ENCODE measurements around the gene OSTN. TPM values are rescaled to one million over a fixed set of nuclear protein-coding genes. Genes with fewer than 3 reads are reported as not detected.

Gene OSTN
- total RNA-seq, 3 donors from 2014 or later (not counting 1 experiment from before 2014, with no cell fraction given), result not detected

DNA sequence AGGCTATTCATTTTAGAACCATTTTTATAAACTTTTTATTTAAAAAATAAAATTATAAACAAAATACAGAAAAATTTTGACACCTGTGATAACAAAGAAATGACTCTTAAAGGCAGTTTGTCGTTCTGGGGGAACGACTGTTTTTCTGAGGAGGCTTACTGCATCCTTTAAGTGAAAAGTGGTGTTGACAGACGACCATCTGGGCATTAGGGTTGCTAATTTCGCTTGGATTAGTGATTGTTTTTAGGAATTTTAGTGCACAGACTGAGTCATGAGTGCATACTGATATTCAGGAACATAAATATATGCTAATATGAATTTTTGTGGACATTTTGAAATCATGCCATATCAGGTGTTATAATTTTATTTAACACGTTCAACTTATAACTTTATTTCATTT, 28.5 kb downstream of the OSTN start:
- no peak for ATAC-seq
- H3K36me3 ChIP-seq (ENCODE audit: control insufficient read depth, insufficient read depth, low read length), result no peaks in the 10 kb centered on the region
- peaks cover 0 to 2% of the 10 kb centered on the region in 2 donors for H3K9me3 Mint-ChIP-seq
- intact Hi-C loops (cut with micrococcal nuclease), result no loop called here
- WGBS (ENCODE audit: insufficient coverage), result 86% methylated on average over 4 of the region's 5 CpGs
- no peak overlapping the region for H3K27ac Mint-ChIP-seq
- no peak overlapping the region for H3K27ac ChIP-seq (ENCODE audit: low read length)
- H3K9me3 ChIP-seq (ENCODE audit: control insufficient read depth, insufficient read depth, low read length), result no peaks in the 10 kb centered on the region
- H3K4me3 ChIP-seq (ENCODE audit: low read length), result no peak overlapping the region
- H3K27me3 Mint-ChIP-seq (ENCODE audit: low read depth in 2 of 2), result no peaks in the 10 kb centered on the region
- no peaks in the 10 kb centered on the region for H3K4me1 Mint-ChIP-seq
- TF ChIP-seq, protein P1, sequence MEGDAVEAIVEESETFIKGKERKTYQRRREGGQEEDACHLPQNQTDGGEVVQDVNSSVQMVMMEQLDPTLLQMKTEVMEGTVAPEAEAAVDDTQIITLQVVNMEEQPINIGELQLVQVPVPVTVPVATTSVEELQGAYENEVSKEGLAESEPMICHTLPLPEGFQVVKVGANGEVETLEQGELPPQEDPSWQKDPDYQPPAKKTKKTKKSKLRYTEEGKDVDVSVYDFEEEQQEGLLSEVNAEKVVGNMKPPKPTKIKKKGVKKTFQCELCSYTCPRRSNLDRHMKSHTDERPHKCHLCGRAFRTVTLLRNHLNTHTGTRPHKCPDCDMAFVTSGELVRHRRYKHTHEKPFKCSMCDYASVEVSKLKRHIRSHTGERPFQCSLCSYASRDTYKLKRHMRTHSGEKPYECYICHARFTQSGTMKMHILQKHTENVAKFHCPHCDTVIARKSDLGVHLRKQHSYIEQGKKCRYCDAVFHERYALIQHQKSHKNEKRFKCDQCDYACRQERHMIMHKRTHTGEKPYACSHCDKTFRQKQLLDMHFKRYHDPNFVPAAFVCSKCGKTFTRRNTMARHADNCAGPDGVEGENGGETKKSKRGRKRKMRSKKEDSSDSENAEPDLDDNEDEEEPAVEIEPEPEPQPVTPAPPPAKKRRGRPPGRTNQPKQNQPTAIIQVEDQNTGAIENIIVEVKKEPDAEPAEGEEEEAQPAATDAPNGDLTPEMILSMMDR (IDR thresholded peaks at IDR 0.05), result no peak
- H3K4me1 ChIP-seq (ENCODE audit: control insufficient read depth, insufficient read depth, low read length), result no peaks in the 10 kb centered on the region
- no peak for DNase-seq
- no peaks in the 10 kb centered on the region for H3K36me3 Mint-ChIP-seq
- no peak overlapping the region for H3K4me3 Mint-ChIP-seq
- peaks cover 3% of the 10 kb centered on the region for H3K27me3 ChIP-seq (ENCODE audit: control insufficient read depth, insufficient read depth, low read length)

DNA sequence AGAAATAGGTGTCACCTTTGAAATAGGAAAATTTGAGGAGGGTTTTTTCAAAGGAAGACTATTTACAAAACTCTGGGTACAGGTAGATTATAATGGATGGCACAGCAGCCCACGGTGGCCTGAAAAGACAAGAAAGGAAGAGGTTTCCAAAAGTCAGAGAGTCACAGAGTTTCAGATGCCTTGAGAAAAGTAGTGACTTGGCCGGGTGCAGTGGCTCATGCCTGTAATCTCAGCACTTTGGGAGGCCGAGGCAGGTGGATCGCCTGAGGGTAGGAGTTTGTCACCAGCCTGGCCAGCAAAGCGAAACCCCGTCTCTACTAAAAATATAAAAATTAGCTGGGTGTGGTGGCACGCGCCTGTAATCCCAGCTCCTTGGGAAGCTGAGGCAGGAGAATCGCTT, 35.2 kb downstream of the OSTN start:
- Histone ChIP-seq H3K4me3 (ENCODE audit: low read length) (no peak overlapping the region), H3K27ac (ENCODE audit: low read length) (no peak overlapping the region), H3K27me3 (ENCODE audit: control insufficient read depth, insufficient read depth, low read length) (no peaks in the 10 kb centered on the region), H3K4me1 (ENCODE audit: control insufficient read depth, insufficient read depth, low read length) (no peaks in the 10 kb centered on the region), H3K36me3 (ENCODE audit: control insufficient read depth, insufficient read depth, low read length) (no peaks in the 10 kb centered on the region), H3K9me3 (ENCODE audit: control insufficient read depth, insufficient read depth, low read length) (no peaks in the 10 kb centered on the region)
- ATAC-seq (no peak), DNase-seq (no peak)
- H3K4me3 Mint-ChIP-seq, result no peak overlapping the region
- intact Hi-C loops (cut with micrococcal nuclease), result no loop called here
- no peak overlapping the region for H3K27ac Mint-ChIP-seq
- no peaks in the 10 kb centered on the region for H3K4me1 Mint-ChIP-seq
- TF ChIP-seq, protein P1 (IDR thresholded peaks at IDR 0.05), result no peak
- no peaks in the 10 kb centered on the region for H3K36me3 Mint-ChIP-seq
- peaks cover 0 to 2% of the 10 kb centered on the region in 2 donors for H3K9me3 Mint-ChIP-seq
- WGBS (ENCODE audit: insufficient coverage), result 90% methylated on average over 9 of the region's 9 CpGs
- H3K27me3 Mint-ChIP-seq (ENCODE audit: low read depth in 2 of 2), result peaks cover 0 to 5% of the 10 kb centered on the region in 2 donors

DNA sequence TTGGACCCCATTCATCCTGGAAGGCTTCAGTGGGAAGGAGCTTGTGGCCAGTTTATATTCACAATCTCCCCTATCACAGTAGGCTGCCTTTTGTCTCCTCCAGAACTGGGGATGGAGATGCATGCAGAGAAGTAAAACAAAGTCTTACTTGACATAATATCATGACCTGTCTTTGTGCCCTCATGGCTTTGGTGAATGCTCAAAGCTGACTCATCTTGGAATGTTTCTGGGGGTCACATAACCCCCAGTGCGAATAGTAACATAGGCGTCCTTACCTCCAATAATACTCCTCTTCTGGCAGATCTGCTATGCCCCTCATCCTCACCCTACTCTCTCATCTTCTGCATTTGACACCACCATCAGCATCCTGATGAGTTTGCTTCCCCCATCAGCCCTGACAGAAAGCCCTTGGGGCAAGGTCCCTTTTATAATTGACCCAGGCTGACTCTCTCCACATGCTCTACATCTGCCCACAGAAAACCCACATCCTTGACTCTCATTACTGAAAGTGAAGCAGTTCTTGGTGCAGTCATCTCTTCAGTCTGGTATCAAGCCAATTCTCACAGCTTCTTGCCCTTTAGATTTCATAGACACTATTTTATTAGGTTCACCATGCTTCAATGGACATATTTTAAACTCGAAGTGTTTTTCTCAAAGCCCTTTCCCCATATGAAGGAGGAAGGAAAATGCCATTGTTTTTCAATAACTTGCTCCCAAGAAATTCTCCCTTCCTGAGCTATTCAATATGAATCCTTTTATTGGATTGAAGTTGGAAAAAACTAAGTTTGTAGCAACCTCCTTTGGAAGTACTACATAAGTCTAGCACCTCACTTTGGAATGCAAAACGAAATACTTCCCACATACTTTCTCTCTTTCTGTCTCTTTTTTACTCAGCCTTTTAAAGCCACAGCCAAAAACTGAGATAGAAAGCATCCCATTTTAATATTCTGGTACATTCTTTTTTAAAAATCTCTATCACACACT, 36.6 kb downstream of the OSTN start:
- WGBS (ENCODE audit: insufficient coverage), result 63% methylated on average over 3 of the region's 4 CpGs
- Mint-ChIP-seq H3K27me3 (ENCODE audit: low read depth in 2 of 2) (peaks cover 0 to 5% of the 10 kb centered on the region in 2 donors), H3K36me3 (no peaks in the 10 kb centered on the region), H3K9me3 (peaks cover 0 to 2% of the 10 kb centered on the region in 2 donors), H3K4me1 (no peaks in the 10 kb centered on the region), H3K4me3 (no peak overlapping the region), H3K27ac (no peak overlapping the region)
- intact Hi-C loops (cut with micrococcal nuclease), result no loop called here
- no peaks in the 10 kb centered on the region for H3K4me1 ChIP-seq (ENCODE audit: control insufficient read depth, insufficient read depth, low read length)
- DNase-seq (no peak), ATAC-seq (no peak)
- H3K4me3 ChIP-seq (ENCODE audit: low read length), result no peak overlapping the region
- no peaks in the 10 kb centered on the region for H3K9me3 ChIP-seq (ENCODE audit: control insufficient read depth, insufficient read depth, low read length)
- H3K36me3 ChIP-seq (ENCODE audit: control insufficient read depth, insufficient read depth, low read length), result no peaks in the 10 kb centered on the region
- H3K27me3 ChIP-seq (ENCODE audit: control insufficient read depth, insufficient read depth, low read length), result no peaks in the 10 kb centered on the region
- no peak overlapping the region for H3K27ac ChIP-seq (ENCODE audit: low read length)
- TF ChIP-seq, protein P1 (IDR thresholded peaks at IDR 0.05), result no peak

Measured in natural killer cell (primary cell).